ENCODE results near the gene SLC22A12.

The SLC22A12 gene

GRCh38 chr11:64562723-64563351 is 28.2 kb upstream of the SLC22A12 start:
- ChIA-PET CTCF (no interaction called here), POLR2A (no interaction called here)
- DNase-seq = no peak
- Histone ChIP-seq H3K36me3 (ENCODE audit: control insufficient read depth in 4 of 4, insufficient read depth in 4 of 4, low read length in 3 of 4) (no peaks in the 10 kb centered on the region), H3K4me1 (ENCODE audit: control extremely low read depth in 1 of 4, control insufficient read depth in 4 of 4, insufficient read depth in 4 of 4, low read length in 3 of 4) (peaks cover 0 to 3% (median 0%) of the 10 kb centered on the region in 4 experiments), H3K4me3 (ENCODE audit: control insufficient read depth in 1 of 7, extremely low read depth in 1 of 7, insufficient read depth in 4 of 7, low read depth in 2 of 7, low read length in 6 of 7) (no peak overlapping the region), H3K27ac (ENCODE audit: insufficient read depth in 1 of 2, low read depth in 1 of 2, low read length in 2 of 2, poor library complexity in 1 of 2, severe bottlenecking in 2 of 2) (no peak overlapping the region), H3K9me3 (ENCODE audit: control extremely low read depth in 1 of 5, control insufficient read depth in 4 of 5, insufficient read depth in 2 of 5, low read depth in 1 of 5, low read length in 4 of 5) (no peaks in the 10 kb centered on the region), H3K27me3 (replicated peaks in 2 of 5; ENCODE audit: control insufficient read depth in 4 of 5, insufficient read depth in 5 of 5, low read length in 4 of 5) (no peaks in the 10 kb centered on the region)
- 98% methylated on average over 14 of the region's 15 CpGs for WGBS (ENCODE audit: insufficient coverage)

GRCh38 chr11:64563966-64564365 is 27.1 kb upstream of the SLC22A12 start:
- ChIA-PET POLR2A (no interaction called here), CTCF (interaction anchor here (0.6 to 0.8 kb wide), 2 partner anchors 87 to 174 kb away, joined by 3 read pairs; no protein-coding TSS in a partner anchor)
- Histone ChIP-seq H3K27ac (ENCODE audit: insufficient read depth in 1 of 2, low read depth in 1 of 2, low read length in 2 of 2, poor library complexity in 1 of 2, severe bottlenecking in 2 of 2) (no peak overlapping the region), H3K36me3 (ENCODE audit: control insufficient read depth in 4 of 4, insufficient read depth in 4 of 4, low read length in 3 of 4) (no peaks in the 10 kb centered on the region), H3K27me3 (replicated peaks in 2 of 5; ENCODE audit: control insufficient read depth in 4 of 5, insufficient read depth in 5 of 5, low read length in 4 of 5) (no peaks in the 10 kb centered on the region), H3K9me3 (ENCODE audit: control extremely low read depth in 1 of 5, control insufficient read depth in 4 of 5, insufficient read depth in 2 of 5, low read depth in 1 of 5, low read length in 4 of 5) (no peaks in the 10 kb centered on the region), H3K4me1 (ENCODE audit: control extremely low read depth in 1 of 4, control insufficient read depth in 4 of 4, insufficient read depth in 4 of 4, low read length in 3 of 4) (peaks cover 0 to 3% (median 0%) of the 10 kb centered on the region in 4 experiments), H3K4me3 (ENCODE audit: control insufficient read depth in 1 of 7, extremely low read depth in 1 of 7, insufficient read depth in 4 of 7, low read depth in 2 of 7, low read length in 6 of 7) (no peak overlapping the region)
- whole genome bisulfite sequencing (ENCODE audit: insufficient coverage) = 97% methylated on average over 11 of the region's 12 CpGs
- DNase-seq = no peak

- no peak overlapping the region for H3K4me3 ChIP-seq (ENCODE audit: control insufficient read depth in 1 of 7, extremely low read depth in 1 of 7, insufficient read depth in 4 of 7, low read depth in 2 of 7, low read length in 6 of 7)
- no peaks in the 10 kb centered on the region for H3K36me3 ChIP-seq (ENCODE audit: control insufficient read depth in 4 of 4, insufficient read depth in 4 of 4, low read length in 3 of 4)
- no peaks in the 10 kb centered on the region for H3K9me3 ChIP-seq (ENCODE audit: control extremely low read depth in 1 of 5, control insufficient read depth in 4 of 5, insufficient read depth in 2 of 5, low read depth in 1 of 5, low read length in 4 of 5)
- no peaks in the 10 kb centered on the region for H3K27me3 ChIP-seq (replicated peaks in 2 of 5; ENCODE audit: control insufficient read depth in 4 of 5, insufficient read depth in 5 of 5, low read length in 4 of 5)
- ChIA-PET POLR2A (no interaction called here), CTCF (interaction anchor here (0.6 to 0.9 kb wide), 4 partner anchors 11 to 175 kb away, joined by 3 read pairs; no protein-coding TSS in a partner anchor)
- H3K4me1 ChIP-seq (ENCODE audit: control extremely low read depth in 1 of 4, control insufficient read depth in 4 of 4, insufficient read depth in 4 of 4, low read length in 3 of 4) = peaks cover 0 to 3% (median 0%) of the 10 kb centered on the region in 4 experiments
- no peak overlapping the region for H3K27ac ChIP-seq (ENCODE audit: insufficient read depth in 1 of 2, low read depth in 1 of 2, low read length in 2 of 2, poor library complexity in 1 of 2, severe bottlenecking in 2 of 2)
- no peak for DNase-seq
- 100% methylated on average over 3 of the region's 7 CpGs for WGBS (ENCODE audit: insufficient coverage)
Measured at GRCh38 chr11:64564419-64564818, 26.6 kb upstream of the SLC22A12 start.

- 89% methylated on average over 20 of the region's 24 CpGs for WGBS (ENCODE audit: insufficient coverage)
- Histone ChIP-seq H3K4me3 (ENCODE audit: control insufficient read depth in 1 of 7, extremely low read depth in 1 of 7, insufficient read depth in 4 of 7, low read depth in 2 of 7, low read length in 6 of 7) (no peak overlapping the region), H3K36me3 (ENCODE audit: control insufficient read depth in 4 of 4, insufficient read depth in 4 of 4, low read length in 3 of 4) (no peaks in the 10 kb centered on the region), H3K27me3 (replicated peaks in 2 of 5; ENCODE audit: control insufficient read depth in 4 of 5, insufficient read depth in 5 of 5, low read length in 4 of 5) (no peaks in the 10 kb centered on the region), H3K9me3 (ENCODE audit: control extremely low read depth in 1 of 5, control insufficient read depth in 4 of 5, insufficient read depth in 2 of 5, low read depth in 1 of 5, low read length in 4 of 5) (no peaks in the 10 kb centered on the region), H3K4me1 (ENCODE audit: control extremely low read depth in 1 of 4, control insufficient read depth in 4 of 4, insufficient read depth in 4 of 4, low read length in 3 of 4) (peaks cover 0 to 3% (median 0%) of the 10 kb centered on the region in 4 experiments), H3K27ac (ENCODE audit: insufficient read depth in 1 of 2, low read depth in 1 of 2, low read length in 2 of 2, poor library complexity in 1 of 2, severe bottlenecking in 2 of 2) (no peak overlapping the region)
- DNase-seq = no peak
- ChIA-PET CTCF (interaction anchor here (0.6 to 1.2 kb wide), 4 partner anchors 11 to 227 kb away, joined by 3 read pairs; no protein-coding TSS in a partner anchor), POLR2A (no interaction called here)
Measured at GRCh38 chr11:64564947-64565889, 25.8 kb upstream of the SLC22A12 start.

GRCh38 chr11:64566042-64566914 is 24.7 kb upstream of the SLC22A12 start:
- WGBS (ENCODE audit: insufficient coverage) = 76% methylated on average over 13 of the region's 18 CpGs
- peak in 2 of 3 donors; percentile 22 to 45 for DNase-seq
- Histone ChIP-seq H3K27ac (ENCODE audit: insufficient read depth in 1 of 2, low read depth in 1 of 2, low read length in 2 of 2, poor library complexity in 1 of 2, severe bottlenecking in 2 of 2) (no peak overlapping the region), H3K27me3 (replicated peaks in 2 of 5; ENCODE audit: control insufficient read depth in 4 of 5, insufficient read depth in 5 of 5, low read length in 4 of 5) (no peaks in the 10 kb centered on the region), H3K9me3 (ENCODE audit: control extremely low read depth in 1 of 5, control insufficient read depth in 4 of 5, insufficient read depth in 2 of 5, low read depth in 1 of 5, low read length in 4 of 5) (no peaks in the 10 kb centered on the region), H3K36me3 (ENCODE audit: control insufficient read depth in 4 of 4, insufficient read depth in 4 of 4, low read length in 3 of 4) (no peaks in the 10 kb centered on the region), H3K4me1 (ENCODE audit: control extremely low read depth in 1 of 4, control insufficient read depth in 4 of 4, insufficient read depth in 4 of 4, low read length in 3 of 4) (peaks cover 0 to 3% (median 0%) of the 10 kb centered on the region in 4 experiments), H3K4me3 (ENCODE audit: control insufficient read depth in 1 of 7, extremely low read depth in 1 of 7, insufficient read depth in 4 of 7, low read depth in 2 of 7, low read length in 6 of 7) (no peak overlapping the region)
- ChIA-PET POLR2A (no interaction called here), CTCF (interaction anchor here (0.6 to 1.2 kb wide), 3 partner anchors 77 to 228 kb away, joined by 3 to 4 read pairs (median 3); no protein-coding TSS in a partner anchor)

GRCh38 chr11:64566915-64567891 is 23.8 kb upstream of the SLC22A12 start:
- no peak for DNase-seq
- 95% methylated on average over 29 of the region's 30 CpGs for WGBS (ENCODE audit: insufficient coverage)
- Histone ChIP-seq H3K4me1 (ENCODE audit: control extremely low read depth in 1 of 4, control insufficient read depth in 4 of 4, insufficient read depth in 4 of 4, low read length in 3 of 4) (peaks cover 0 to 3% (median 0%) of the 10 kb centered on the region in 4 experiments), H3K4me3 (ENCODE audit: control insufficient read depth in 1 of 7, extremely low read depth in 1 of 7, insufficient read depth in 4 of 7, low read depth in 2 of 7, low read length in 6 of 7) (no peak overlapping the region), H3K36me3 (ENCODE audit: control insufficient read depth in 4 of 4, insufficient read depth in 4 of 4, low read length in 3 of 4) (no peaks in the 10 kb centered on the region), H3K27me3 (replicated peaks in 2 of 5; ENCODE audit: control insufficient read depth in 4 of 5, insufficient read depth in 5 of 5, low read length in 4 of 5) (no peaks in the 10 kb centered on the region), H3K9me3 (ENCODE audit: control extremely low read depth in 1 of 5, control insufficient read depth in 4 of 5, insufficient read depth in 2 of 5, low read depth in 1 of 5, low read length in 4 of 5) (no peaks in the 10 kb centered on the region), H3K27ac (ENCODE audit: insufficient read depth in 1 of 2, low read depth in 1 of 2, low read length in 2 of 2, poor library complexity in 1 of 2, severe bottlenecking in 2 of 2) (no peak overlapping the region)
- CTCF ChIA-PET = interaction anchor here (0.9 kb wide), 1 partner anchor 84 kb away, joined by 4 read pairs; no protein-coding TSS in a partner anchor
- POLR2A ChIA-PET = no interaction called here

Data from common myeloid progenitor, CD34-positive (primary cell).